Subcutaneous adipose tissue (tissue), 4 donors: ENCODE results near the gene EPHX1. TPM values are rescaled to one million over a fixed set of nuclear protein-coding genes. Genes with fewer than 3 reads are reported as not detected.

Experiments
- total RNA-seq, 4 donors: library from RNA; depleted of rRNA; stranded (reverse); fragments of >200 nt; gene quantifications; one replicate each; pipeline ENCODE4 v1.1.0, GENCODE V29; 2016
- TF ChIP-seq, protein P1 (sequence below): fragments of 450-650 bp; IDR thresholded peaks from one replicate; pipeline ENCODE4 v1.5.1; 2016; ENCODE audit warnings: low read depth, mild to moderate bottlenecking, control low read depth, antibody characterized with exemption, moderate library complexity

The EPHX1 gene
- total RNA-seq, 4 donors from 2014 or later, result 126 to 193 (median 153) TPM

DNA sequence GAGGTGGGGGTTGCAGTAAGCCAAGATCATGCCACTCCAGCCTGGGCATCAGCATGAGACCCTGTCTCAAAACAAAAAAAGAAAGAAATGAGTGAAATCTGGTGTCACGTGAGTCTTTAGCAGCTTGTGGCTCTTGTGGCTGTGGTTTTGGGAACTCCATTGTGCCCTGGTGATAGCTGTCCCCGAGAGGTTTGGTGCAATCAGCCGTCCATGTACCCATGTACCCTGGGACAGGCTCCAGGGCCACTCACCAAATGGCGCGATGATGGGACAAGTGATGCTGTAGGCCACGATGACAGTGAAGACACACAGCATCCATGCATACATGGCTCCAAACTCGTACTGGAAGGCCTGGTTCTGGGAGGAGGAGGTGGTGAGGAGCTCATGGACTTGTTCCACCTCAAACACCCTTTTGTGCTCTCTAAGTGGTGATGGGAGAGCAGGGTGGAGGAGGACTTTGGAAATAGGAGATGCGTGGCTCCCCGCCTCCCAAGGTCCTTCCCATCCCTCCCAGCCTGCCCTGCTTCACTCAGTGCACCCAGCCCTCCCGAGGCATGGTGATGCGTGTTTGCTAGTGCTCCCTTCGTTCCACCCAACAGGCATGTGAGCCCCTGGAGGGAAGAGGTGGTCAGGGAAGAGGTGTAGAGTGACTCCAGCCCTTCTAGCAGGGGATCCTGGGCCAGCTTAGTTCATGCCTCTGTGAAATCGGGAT is 42.6 kb downstream of the EPHX1 start:
- TF ChIP-seq, protein P1, sequence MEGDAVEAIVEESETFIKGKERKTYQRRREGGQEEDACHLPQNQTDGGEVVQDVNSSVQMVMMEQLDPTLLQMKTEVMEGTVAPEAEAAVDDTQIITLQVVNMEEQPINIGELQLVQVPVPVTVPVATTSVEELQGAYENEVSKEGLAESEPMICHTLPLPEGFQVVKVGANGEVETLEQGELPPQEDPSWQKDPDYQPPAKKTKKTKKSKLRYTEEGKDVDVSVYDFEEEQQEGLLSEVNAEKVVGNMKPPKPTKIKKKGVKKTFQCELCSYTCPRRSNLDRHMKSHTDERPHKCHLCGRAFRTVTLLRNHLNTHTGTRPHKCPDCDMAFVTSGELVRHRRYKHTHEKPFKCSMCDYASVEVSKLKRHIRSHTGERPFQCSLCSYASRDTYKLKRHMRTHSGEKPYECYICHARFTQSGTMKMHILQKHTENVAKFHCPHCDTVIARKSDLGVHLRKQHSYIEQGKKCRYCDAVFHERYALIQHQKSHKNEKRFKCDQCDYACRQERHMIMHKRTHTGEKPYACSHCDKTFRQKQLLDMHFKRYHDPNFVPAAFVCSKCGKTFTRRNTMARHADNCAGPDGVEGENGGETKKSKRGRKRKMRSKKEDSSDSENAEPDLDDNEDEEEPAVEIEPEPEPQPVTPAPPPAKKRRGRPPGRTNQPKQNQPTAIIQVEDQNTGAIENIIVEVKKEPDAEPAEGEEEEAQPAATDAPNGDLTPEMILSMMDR, result no peak

DNA sequence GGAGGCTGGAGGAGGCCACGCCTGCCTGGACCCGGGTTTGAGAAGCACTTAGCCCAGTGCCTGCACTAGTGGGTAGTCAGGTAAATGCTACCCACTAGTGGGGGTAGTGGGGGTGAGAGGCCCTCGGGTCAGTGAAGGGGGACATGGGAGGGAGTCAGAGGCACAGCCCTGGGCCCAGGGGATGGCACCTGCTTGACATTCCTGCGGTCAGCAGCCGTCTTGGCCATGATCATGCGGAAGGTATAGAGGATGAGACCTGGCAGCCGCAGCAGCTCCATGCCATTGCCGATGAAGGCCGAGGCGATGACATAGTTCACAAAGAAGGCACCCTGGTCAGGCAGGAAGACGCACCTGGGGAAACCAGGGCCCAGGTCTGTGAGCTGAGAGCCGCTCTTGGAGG is 43.5 kb downstream of the EPHX1 start:
- TF ChIP-seq, protein P1, result no peak

DNA sequence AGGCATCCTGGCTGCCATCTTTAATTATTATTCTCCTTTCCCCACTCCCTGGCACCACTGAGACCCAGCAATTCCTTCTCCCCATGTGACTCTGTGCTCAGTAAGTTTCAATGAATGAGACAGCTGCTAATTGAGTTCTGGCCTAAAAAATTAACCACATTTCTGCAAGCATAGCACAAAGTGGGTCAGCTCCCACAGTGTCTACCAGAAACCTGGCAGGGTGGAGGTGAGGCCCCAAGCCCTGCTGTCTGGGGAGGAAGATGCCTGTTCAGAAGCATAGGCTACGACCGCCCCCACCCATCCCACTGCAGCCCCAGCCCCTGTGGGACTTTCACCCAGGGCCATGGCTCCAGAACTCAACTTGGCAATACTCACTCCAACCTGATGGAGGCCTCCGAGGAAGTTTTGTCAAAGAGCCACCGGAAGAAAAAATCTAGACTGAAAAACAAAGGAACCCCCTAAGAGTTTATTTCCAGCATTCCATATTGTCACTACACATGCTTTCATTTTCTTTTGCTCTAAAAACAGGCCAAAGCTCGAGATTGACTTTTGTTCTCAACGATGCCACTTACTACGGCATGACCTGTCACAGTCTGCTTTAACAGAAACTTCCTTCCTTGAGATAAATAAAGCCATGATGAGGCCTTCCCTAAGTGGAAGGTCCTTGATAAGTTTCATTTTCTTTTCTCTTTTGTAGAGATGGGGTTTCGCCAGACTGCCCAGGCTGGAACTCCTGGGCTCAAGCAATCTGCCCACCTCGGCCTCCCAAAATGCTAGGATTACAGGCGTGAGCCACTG is 45.8 kb downstream of the EPHX1 start:
- TF ChIP-seq, protein P1, result no peak

DNA sequence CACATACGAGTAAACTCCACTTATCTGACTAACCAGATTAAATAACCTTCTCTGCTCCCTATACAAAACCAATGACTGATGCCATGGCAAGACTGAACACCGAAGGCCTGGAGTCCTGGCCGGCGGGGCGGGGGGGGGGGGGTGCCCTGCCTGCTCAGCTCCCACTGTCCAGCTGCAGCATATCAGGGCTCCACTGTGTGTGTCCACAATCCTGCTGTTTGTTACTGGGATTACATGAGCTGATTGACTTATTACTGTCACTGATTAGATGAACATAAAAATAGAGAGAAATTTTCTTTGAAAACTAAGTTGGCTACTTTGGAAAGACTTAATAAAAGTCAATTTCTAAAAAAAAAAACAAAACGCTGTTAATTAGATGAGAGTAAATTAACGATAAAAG is 47.3 kb downstream of the EPHX1 start:
- TF ChIP-seq, protein P1, result no peak

DNA sequence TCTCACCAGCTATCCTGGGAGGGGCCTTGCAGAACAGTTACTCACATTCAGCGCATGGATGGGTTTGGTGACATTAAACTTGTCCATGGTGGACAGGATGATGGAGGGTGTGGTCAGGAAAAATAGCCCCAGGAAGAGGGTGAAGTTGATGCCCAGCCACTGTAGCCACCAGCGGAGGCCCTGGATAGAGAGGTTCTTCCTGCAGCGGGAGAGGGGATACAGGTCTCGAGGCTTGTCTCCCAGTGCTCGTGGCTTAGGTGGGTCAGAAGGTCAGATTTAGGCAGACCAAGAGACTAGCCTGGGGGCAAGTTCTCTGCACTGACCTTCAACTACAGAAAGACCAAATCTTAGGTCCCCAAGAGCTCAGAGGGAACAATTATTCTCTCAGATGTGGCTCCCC is 49.2 kb downstream of the EPHX1 start:
- TF ChIP-seq, protein P1, result no peak

DNA sequence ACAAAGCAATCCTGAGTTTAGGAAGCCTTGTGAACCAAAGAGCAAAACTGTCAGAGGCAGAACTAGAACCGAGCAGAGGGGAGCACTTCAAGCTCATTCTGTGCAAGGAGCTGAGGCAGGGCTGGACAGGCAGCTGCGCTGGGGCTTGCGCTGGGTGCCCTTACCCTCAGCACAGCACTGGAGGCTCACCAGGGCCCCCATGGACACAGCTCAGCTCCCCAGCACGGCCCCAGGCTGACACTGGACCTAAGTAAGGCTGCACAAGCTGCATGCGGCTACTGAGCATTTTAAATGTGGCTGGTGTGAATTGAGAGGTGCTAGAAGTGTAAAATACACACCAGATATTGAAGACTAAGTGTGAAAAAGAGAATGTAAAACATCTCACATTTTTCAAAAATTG is 50.2 kb downstream of the EPHX1 start:
- TF ChIP-seq, protein P1, result no peak

DNA sequence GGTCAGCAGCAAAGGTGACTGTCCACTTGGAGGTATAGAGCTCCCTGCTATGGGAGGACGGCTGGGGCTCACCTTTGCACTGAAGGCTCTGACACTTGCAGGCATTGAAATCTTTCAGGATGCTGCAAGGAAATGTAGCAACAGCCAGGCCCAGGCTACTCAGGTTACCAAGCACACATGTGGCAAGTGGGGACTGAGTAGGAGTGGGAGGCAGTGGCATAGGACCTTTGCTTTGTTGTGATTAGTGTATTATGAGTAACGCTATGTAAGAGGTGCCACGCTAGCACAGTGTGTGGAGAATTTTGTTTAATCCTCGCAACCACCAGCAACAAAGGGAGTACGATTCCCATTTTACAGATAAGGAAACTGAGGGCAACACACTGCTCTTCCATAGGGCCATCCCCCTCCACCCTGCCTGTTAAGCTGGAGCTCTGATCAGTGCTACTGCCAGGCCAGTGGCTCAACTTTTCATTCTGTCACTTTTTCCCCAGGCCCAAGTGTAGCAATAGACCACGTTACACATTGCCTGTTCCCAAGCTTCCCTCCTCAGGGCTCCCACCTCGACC is 51.0 kb downstream of the EPHX1 start:
- TF ChIP-seq, protein P1, result no peak
